Esophagus muscularis mucosa (tissue), 3 donors: ENCODE results near the gene CDK19.

Source experiments
- CTCF ChIP-seq, 3 experiments: fragments of 200-600 bp in 2 of 3; fragments of 450-650 bp in 1 of 3; sonication (generic) in 2 of 3; IDR thresholded peaks; one replicate each; pipeline ENCODE4 v1.5.1; 2017 to 2019; ENCODE audit warnings: antibody characterized with exemption in 3 of 3, mild to moderate bottlenecking in 2 of 3, moderate library complexity in 1 of 3
- POLR2A ChIP-seq: fragments of 450-650 bp; IDR thresholded peaks from one replicate; pipeline ENCODE4 v1.6.1; 2017; ENCODE audit warnings: antibody characterized with exemption, moderate library complexity, mild to moderate bottlenecking, low read depth

- no peak for TF ChIP-seq POLR2A
- no peak for TF ChIP-seq CTCF (IDR thresholded peaks at IDR 0.05)
These were observed 44.1 kb upstream of the CDK19 start for GRCh38 chr6:110859335-110859792.
